T-helper 1 cell (primary cell): ENCODE data around the gene TSHZ2.
"Not testable (repeated sequence)": the region's sequence is repeated elsewhere in the genome, so short reads cannot be mapped to it uniquely, and the experiment has no call there.

Experiments used
- DNase-seq, 5 donors: peaks; one replicate each; pipeline ENCODE4 v3.0.0-alpha.2; 2012 to 2020

The TSHZ2 gene

DNA sequence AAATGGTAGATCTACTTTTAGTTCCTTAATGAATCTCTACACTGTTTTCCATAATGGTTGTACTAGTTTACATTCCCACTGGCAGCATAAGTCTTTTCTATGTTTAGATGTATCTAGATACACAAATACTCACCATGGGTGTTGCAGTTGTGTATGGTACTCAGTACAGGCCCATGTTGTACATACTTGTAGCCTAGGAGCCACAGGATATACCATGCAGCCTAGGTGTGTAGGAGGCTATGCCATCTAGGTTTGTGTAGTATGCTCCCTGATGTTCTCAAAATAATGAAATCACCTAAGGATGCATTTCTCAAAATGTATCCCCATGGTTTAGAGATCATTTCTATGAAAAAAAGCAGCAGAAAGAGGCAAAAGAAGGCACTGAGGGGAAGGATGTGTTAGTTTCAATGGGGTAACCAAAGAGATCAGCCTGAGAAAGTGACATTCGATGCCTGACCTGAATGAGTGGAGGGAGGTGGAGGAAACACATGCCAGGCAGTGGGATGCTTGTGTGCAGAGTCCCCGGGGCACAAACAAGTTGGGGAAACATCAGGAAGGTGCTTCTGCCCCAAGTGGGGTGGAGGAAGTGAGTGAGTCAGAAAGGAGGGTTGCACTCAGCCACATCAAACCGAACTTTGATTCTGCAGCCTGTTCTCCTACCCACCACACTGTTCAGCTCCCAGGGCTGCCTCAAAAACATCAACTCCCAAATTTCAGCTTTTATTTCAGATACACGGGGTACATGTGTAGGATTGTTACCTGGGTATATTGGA lies 430.3 kb downstream of the TSHZ2 start:
- DNase-seq, result no peak

GRCh38 chr20:53403029-53403428 lies 430.9 kb downstream of the TSHZ2 start:
- no peak for DNase-seq

DNA sequence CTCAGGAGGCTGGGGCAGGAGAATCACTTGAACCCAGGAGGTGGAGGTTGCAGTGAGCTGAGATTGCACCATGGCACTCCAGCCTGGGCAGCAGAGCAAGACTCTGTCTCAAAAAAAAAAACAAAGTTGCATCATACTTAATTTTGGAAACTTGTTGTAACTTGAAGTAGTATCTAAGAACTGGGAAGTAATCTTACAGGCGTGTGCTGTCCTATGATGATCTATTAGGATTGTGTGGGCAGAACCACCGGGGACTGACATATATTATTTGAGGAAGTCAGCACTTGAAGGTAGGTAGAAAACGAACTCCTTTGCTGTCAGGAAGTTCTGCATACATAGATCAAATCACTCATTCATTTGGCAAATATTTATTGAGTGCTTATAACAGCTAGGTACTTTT lies 433.0 kb downstream of the TSHZ2 start:
- no peak for DNase-seq

- no peak for DNase-seq
Observed at GRCh38 chr20:53406580-53406979, 434.4 kb downstream of the TSHZ2 start.

GRCh38 chr20:53408691-53409446 lies 436.7 kb downstream of the TSHZ2 start:
- no peak for DNase-seq

DNA sequence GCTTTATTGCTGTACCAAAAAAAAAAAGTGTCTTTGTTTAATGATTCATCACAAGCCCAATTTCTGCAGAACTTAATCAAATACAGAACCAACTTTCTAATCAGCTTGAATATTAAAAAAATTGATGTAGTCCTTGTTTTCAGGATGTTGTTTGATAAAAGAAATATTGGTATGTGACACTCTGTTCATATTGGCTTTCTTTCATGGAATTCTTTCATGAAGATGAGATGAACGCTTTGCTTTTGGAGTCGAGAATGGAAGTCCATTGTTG lies 437.2 kb downstream of the TSHZ2 start:
- no peak for DNase-seq

GRCh38 chr20:53411129-53411528 lies 439.0 kb downstream of the TSHZ2 start:
- DNase-seq, result no peak

DNA sequence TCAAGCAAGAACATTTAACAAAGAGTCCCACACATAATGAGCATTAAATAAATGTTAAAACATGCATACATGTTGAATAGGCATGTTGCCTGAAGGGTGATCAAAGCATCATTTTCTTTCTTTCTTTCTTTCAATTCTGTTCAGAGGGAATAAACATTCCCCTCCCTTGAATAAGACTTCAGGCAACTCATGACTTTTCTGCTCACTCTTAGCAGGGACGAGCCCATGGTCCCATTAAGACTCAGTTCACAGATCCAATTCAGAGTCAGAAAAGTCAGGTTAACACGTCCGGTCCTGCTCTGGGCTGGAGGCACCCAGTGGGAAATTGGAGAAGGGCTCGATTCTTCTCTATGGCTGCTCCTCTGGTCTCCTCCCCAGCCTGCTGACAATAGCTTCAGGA lies 439.7 kb downstream of the TSHZ2 start:
- DNase-seq, result no peak

DNA sequence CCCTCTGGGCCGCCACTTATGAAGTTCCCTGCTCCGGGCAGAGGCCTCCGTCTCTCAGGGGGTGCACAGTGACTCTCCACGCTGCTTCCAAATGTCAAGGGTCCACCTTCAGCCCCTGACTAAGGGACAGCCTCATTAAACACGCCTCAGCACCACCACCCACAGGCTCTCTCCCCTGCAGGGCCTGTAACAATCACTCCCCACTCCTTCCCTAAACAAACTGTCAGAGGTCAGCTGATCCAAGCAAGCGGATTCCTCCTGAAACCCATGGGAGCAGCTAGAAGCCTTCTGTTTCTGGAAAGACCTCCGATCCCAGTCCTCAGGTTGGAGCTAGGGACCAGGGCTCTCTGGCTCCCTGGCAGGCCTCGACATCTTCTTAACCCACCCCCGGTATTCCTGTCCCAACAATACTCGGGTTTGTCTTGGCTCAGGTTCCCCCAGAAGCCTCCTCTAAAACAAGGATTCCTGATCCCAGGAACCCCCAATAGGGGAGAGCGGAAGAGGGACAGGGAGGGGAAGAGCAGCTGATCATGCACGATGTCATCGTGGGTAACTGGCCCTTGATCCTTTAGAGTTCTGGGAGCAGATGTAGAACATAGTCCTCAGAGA lies 440.5 kb downstream of the TSHZ2 start:
- DNase-seq, result no peak

GRCh38 chr20:53413186-53413631 lies 441.1 kb downstream of the TSHZ2 start:
- peak; percentile 18 to 49 (median 21) for DNase-seq

- DNase-seq, result not testable (repeated sequence)
Observed at GRCh38 chr20:53413845-53414244, 441.7 kb downstream of the TSHZ2 start.

DNA sequence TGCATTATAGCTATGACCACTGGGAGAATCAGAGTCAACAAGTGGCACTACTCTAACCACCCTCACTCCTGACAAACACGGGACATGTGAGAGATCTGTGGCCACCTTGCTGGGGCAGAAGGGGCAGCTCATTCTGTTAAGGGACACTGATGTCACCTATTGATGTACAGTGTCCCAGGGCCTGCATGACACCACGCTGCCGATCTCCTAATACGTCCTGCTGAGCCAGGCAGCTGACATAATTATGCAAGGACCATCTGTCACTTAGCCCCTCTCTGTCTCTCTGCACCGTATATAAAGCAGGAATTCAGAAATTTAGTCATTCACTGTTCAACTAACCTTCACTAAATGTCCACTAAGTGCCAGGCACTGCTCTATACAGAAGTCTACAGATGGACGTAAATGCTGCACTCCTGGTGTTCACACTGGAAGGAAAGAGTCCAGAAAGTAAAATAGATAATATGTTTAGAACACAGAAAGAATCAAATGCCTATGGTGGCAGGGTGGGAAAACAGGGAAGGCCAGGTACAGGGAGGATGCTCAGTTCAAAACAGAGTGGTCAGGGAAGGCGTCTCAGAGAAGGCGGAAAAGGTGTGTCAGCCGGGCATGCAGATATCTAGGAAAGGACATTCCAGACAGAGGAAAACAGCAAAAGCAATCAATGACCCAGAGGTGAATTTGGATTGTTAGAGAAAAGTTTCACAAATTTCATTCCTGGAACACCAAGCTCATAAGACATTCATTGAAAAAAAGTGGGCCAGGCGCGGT lies 447.7 kb downstream of the TSHZ2 start:
- DNase-seq, result no peak

DNA sequence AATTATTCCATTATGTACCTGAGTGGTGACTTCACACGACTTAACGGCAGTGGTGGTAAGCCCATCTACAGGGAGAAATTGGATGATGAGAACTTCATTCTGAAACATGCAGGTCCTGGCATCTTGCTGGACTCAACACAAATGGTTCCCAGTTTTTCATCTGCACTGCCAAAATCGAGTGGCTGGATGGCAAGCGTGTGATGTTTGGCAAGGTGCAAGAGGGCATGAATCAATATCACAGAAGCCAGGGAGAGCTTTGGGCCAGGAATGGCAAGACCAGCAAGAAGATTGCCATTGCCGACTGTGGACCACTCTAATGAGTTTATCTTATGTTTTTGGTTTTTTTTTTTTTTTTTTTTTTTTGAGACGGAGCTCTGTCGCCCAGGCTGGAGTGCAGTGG lies 449.2 kb downstream of the TSHZ2 start:
- DNase-seq, result no peak

DNA sequence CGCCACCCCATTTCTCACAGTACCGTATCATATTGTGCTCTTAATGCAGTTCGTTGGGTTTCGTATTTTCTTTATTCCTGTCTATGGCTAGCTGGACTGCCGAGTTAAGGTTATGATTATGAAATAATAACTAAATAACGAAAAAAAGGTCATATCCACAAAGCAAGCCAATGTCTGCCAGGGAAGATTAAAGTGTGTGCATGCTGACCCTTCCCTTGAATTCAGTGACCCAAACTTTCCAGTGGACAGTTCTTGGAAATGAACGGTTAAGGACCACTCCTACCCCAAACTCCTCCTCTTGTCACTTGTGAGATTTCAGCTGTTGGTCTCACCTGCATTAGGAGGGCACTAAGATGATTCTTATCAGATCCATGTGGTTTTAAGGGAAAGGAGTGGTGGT lies 449.9 kb downstream of the TSHZ2 start:
- DNase-seq, result no peak

DNA sequence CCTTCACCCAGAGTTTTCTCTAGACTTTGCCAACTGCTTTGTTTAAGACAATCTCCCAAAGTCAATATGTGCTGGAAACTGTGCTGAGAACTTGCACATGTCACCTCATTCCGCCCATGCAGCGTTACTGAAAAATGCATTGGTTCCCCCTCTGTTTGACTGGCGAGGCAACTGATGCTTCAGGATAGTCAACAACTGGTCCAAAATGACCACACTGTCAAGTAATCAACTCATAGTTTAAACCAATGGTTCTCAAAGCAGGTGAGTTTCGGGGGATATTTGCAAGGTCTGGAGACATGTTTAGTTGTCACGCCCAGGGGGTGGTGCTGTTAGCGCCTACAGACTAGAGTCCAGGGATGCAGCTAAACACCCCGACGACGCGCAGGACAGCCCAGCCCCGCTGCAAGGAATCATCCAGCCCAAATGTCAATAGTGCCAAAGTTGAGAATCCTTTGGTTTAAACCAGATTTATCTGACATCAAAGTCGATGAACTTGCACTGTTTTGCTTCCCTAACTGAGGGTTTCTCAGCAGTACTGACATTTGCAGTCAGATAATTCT lies 451.5 kb downstream of the TSHZ2 start:
- no peak for DNase-seq

- no peak for DNase-seq
Observed at GRCh38 chr20:53425481-53425880, 453.3 kb downstream of the TSHZ2 start.

GRCh38 chr20:53425941-53426340 lies 453.8 kb downstream of the TSHZ2 start:
- no peak for DNase-seq

- no peak for DNase-seq
Observed at GRCh38 chr20:53426766-53427312, 454.7 kb downstream of the TSHZ2 start.

DNA sequence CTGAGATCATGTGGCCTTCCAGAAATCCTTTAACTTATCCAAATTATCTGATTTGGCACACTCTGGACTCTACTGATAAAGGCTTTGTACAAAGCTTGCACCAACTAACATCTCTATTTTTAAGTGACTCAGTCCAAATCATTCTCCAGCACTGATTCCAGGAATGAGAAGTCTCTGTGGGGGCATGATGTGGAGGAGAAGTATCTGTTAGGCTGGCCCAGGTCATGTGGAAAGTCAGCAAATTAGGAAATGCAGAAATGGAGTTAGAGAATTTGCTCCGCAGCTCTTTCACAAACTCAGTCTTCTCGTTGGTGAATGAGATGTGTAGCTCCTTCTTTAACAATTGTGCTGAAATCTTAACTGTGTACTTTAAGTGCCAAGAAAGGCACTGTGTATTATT lies 455.8 kb downstream of the TSHZ2 start:
- DNase-seq, result no peak

GRCh38 chr20:53428588-53428987 lies 456.4 kb downstream of the TSHZ2 start:
- no peak for DNase-seq

DNA sequence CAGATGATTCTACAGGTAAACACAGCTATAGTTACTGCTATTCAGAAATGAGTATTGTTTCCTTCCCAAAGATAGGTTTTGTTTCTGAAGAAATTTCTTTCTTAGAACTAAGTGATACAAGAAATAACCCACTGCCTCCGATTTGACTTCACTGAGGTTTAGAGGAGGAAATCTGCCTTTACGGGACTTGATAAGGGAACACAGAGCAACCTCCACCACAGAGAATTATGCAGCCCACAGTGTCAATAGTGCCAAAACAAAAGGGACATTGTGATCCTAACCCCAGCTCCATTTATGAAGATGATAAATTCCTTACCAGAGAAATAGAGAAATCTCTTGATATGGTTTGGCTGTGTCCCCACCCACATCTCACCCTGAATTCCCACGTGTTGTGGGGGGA lies 456.8 kb downstream of the TSHZ2 start:
- DNase-seq, result no peak

GRCh38 chr20:53434662-53435061 lies 462.5 kb downstream of the TSHZ2 start:
- DNase-seq, result no peak

GRCh38 chr20:53436927-53437326 lies 464.8 kb downstream of the TSHZ2 start:
- DNase-seq, result not testable (repeated sequence)
